Medulla oblongata (tissue), 1 donor: ENCODE results near the gene NSD1.
"Not testable (repeated sequence)": the region's sequence is repeated elsewhere in the genome, so short reads cannot be mapped to it uniquely, and the experiment has no call there.

Experiments
- DNase-seq: peaks from one replicate; pipeline ENCODE4 v3.0.0-alpha.2; 2015; ENCODE audit errors: extremely low spot score

NSD1 gene

GRCh38 chr5:177328545-177329231, 195.1 kb downstream of the NSD1 start:
- DNase-seq, result no peak

- no peak for DNase-seq
These were observed 196.3 kb downstream of the NSD1 start for GRCh38 chr5:177329883-177330282.

- DNase-seq, result no peak
These were observed 197.6 kb downstream of the NSD1 start for GRCh38 chr5:177330991-177331842.

- DNase-seq, result no peak
These were observed 198.7 kb downstream of the NSD1 start for GRCh38 chr5:177332031-177332895.

GRCh38 chr5:177332896-177333260, 199.3 kb downstream of the NSD1 start:
- no peak for DNase-seq

GRCh38 chr5:177333420-177334154, 200.0 kb downstream of the NSD1 start:
- DNase-seq, result no peak

GRCh38 chr5:177334155-177334551, 200.6 kb downstream of the NSD1 start:
- no peak for DNase-seq

- no peak for DNase-seq
These were observed 201.5 kb downstream of the NSD1 start for GRCh38 chr5:177334781-177335700.

- DNase-seq, result no peak
These were observed 202.1 kb downstream of the NSD1 start for GRCh38 chr5:177335701-177336065.

GRCh38 chr5:177336112-177336511, 202.5 kb downstream of the NSD1 start:
- no peak for DNase-seq

GRCh38 chr5:177336603-177337494, 203.3 kb downstream of the NSD1 start:
- no peak for DNase-seq

GRCh38 chr5:177338251-177339106, 204.9 kb downstream of the NSD1 start:
- DNase-seq, result no peak

GRCh38 chr5:177339107-177339638, 205.6 kb downstream of the NSD1 start:
- DNase-seq, result no peak

GRCh38 chr5:177343000-177343399, 209.4 kb downstream of the NSD1 start:
- DNase-seq, result not testable (repeated sequence)

- no peak for DNase-seq
These were observed 210.2 kb downstream of the NSD1 start for GRCh38 chr5:177343777-177344176.

- DNase-seq, result no peak
These were observed 211.3 kb downstream of the NSD1 start for GRCh38 chr5:177344891-177345290.

GRCh38 chr5:177346820-177347219, 213.2 kb downstream of the NSD1 start:
- no peak for DNase-seq

- DNase-seq, result no peak
These were observed 214.1 kb downstream of the NSD1 start for GRCh38 chr5:177347699-177348098.

GRCh38 chr5:177349362-177349647, 215.7 kb downstream of the NSD1 start:
- no peak for DNase-seq
